Peyer's patch (tissue), 4 donors: Measurements from ENCODE around the gene FNIP1.

Experiments used
- POLR2A ChIP-seq, 2 donors: fragments of 450-650 bp; IDR thresholded peaks; one replicate each; pipeline ENCODE4 v1.5.1; 2017; ENCODE audit warnings: antibody characterized with exemption in 2 of 2, mild to moderate bottlenecking in 2 of 2, moderate library complexity in 2 of 2
- TF ChIP-seq, protein P1 (sequence below), 6 experiments: fragments of 450-650 bp in 4 of 6; fragments of 200-600 bp in 2 of 6; sonication (generic) in 1 of 6; IDR thresholded peaks; one replicate each; pipeline ENCODE4 v1.5.1; 2017 to 2019; ENCODE audit warnings: antibody characterized with exemption in 6 of 6, mild to moderate bottlenecking in 3 of 6, moderate library complexity in 1 of 6

DNA sequence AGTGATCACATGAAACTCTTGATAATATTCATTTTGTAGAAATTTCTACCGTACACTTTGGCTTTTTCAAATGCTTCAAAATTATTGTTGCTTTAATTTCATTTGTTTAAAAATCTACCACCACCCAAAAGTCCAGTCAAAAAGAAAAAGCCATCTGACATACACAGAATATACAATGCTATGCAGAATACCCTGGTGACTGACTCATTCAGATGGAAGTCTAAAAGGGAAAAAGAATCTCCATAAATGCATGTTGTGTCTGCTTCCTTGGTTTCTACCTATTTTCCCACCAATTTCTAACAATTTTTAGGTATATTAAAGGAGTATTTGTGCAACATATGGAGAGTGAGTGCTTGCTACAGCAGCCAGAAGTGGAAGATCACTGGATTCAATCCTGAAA, 152.4 kb downstream of the FNIP1 start:
- TF ChIP-seq, protein P1, sequence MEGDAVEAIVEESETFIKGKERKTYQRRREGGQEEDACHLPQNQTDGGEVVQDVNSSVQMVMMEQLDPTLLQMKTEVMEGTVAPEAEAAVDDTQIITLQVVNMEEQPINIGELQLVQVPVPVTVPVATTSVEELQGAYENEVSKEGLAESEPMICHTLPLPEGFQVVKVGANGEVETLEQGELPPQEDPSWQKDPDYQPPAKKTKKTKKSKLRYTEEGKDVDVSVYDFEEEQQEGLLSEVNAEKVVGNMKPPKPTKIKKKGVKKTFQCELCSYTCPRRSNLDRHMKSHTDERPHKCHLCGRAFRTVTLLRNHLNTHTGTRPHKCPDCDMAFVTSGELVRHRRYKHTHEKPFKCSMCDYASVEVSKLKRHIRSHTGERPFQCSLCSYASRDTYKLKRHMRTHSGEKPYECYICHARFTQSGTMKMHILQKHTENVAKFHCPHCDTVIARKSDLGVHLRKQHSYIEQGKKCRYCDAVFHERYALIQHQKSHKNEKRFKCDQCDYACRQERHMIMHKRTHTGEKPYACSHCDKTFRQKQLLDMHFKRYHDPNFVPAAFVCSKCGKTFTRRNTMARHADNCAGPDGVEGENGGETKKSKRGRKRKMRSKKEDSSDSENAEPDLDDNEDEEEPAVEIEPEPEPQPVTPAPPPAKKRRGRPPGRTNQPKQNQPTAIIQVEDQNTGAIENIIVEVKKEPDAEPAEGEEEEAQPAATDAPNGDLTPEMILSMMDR (IDR thresholded peaks at IDR 0.05) = no peak
- no peak for TF ChIP-seq POLR2A (IDR thresholded peaks at IDR 0.05)
